ENCODE results near the gene TST. TPM values are rescaled to one million over a fixed set of nuclear protein-coding genes. Genes with fewer than 3 reads are reported as not detected.

Gene TST
- total and polyA plus RNA-seq, 2 experiments from 2014 or later: 17.2 to 44.5 TPM

- no peaks in the 10 kb centered on the region for H3K9me3 ChIP-seq (ENCODE audit: low read depth)
- in situ Hi-C loops (cut with MboI): no loop called here
- no peaks in the 10 kb centered on the region for H3F3A ChIP-seq (ENCODE audit: insufficient read depth)
- H3K9ac ChIP-seq: no peak overlapping the region
- WGBS, 2 experiments (ENCODE audit: low coverage in 1 of 2, low lambda C conversion rate in 2 of 2, missing lambda C conversion rate in 2 of 2): 93 to 94% methylated on average over 10 of the region's 10 CpGs
- no peaks in the 10 kb centered on the region; the same call in 1 of the 2 replicates for H3K36me3 ChIP-seq (ENCODE audit: low read depth)
- no peak overlapping the region for H3K4me2 ChIP-seq (ENCODE audit: unreplicated experiment)
- no peak overlapping the region for H2AFZ ChIP-seq
- TF ChIP-seq EZH2 (IDR thresholded peaks at IDR 0.05; ENCODE audit: insufficient read depth, poor library complexity, severe bottlenecking) (no peak), EZH2phosphoT487 (IDR thresholded peaks at IDR 0.05; ENCODE audit: insufficient read depth, low read depth) (no peak)
- H3K4me1 ChIP-seq (ENCODE audit: insufficient read depth): 0 out of 2 replicates have a peak, but pooled peaks cover under 1% of the 10 kb centered on the region
- no peaks in the 10 kb centered on the region for H3K9me2 ChIP-seq (ENCODE audit: insufficient read depth)
- no peak overlapping the region for H3K4me3 ChIP-seq
- no peak for DNase-seq
- no peak overlapping the region for H3K27ac ChIP-seq
- peaks cover 10% of the 10 kb centered on the region for H3K79me2 ChIP-seq (ENCODE audit: insufficient read depth)
- H4K20me1 ChIP-seq (ENCODE audit: insufficient read depth): no peaks in the 10 kb centered on the region; the same call in 1 of the 2 replicates
- no peaks in the 10 kb centered on the region for H3K27me3 ChIP-seq (replicated peaks; ENCODE audit: insufficient read depth)
Observed at GRCh38 chr22:37025500-37026070, 6.3 kb upstream of the TST start.

GRCh38 chr22:37024339-37025157, 5.3 kb upstream of the TST start:
- no peaks in the 10 kb centered on the region for H3K9me3 ChIP-seq (ENCODE audit: low read depth)
- no peak overlapping the region for H3K4me2 ChIP-seq (ENCODE audit: unreplicated experiment)
- no peaks in the 10 kb centered on the region for H3K9me2 ChIP-seq (ENCODE audit: insufficient read depth)
- no peaks in the 10 kb centered on the region; the same call in 1 of the 2 replicates for H4K20me1 ChIP-seq (ENCODE audit: insufficient read depth)
- H3K4me3 ChIP-seq: no peak overlapping the region
- in situ Hi-C loops (cut with MboI): no loop called here
- no peaks in the 10 kb centered on the region for H3K27me3 ChIP-seq (replicated peaks; ENCODE audit: insufficient read depth)
- H3K9ac ChIP-seq: no peak overlapping the region
- TF ChIP-seq EZH2phosphoT487 (IDR thresholded peaks at IDR 0.05; ENCODE audit: insufficient read depth, low read depth): no peak
- TF ChIP-seq EZH2 (IDR thresholded peaks at IDR 0.05; ENCODE audit: insufficient read depth, poor library complexity, severe bottlenecking): no peak
- peaks cover 15% of the 10 kb centered on the region for H3K79me2 ChIP-seq (ENCODE audit: insufficient read depth)
- H2AFZ ChIP-seq: no peak overlapping the region
- H3K27ac ChIP-seq: no peak overlapping the region
- H3K36me3 ChIP-seq (ENCODE audit: low read depth): no peaks in the 10 kb centered on the region; the same call in 1 of the 2 replicates
- no peaks in the 10 kb centered on the region for H3F3A ChIP-seq (ENCODE audit: insufficient read depth)
- WGBS, 2 experiments (ENCODE audit: low coverage in 1 of 2, low lambda C conversion rate in 2 of 2, missing lambda C conversion rate in 2 of 2): 98% methylated on average over 42 to 71 of the region's 71 CpGs
- 0 out of 2 replicates have a peak, but pooled peaks cover 5% of the 10 kb centered on the region for H3K4me1 ChIP-seq (ENCODE audit: insufficient read depth)
- no peak for DNase-seq

DNA sequence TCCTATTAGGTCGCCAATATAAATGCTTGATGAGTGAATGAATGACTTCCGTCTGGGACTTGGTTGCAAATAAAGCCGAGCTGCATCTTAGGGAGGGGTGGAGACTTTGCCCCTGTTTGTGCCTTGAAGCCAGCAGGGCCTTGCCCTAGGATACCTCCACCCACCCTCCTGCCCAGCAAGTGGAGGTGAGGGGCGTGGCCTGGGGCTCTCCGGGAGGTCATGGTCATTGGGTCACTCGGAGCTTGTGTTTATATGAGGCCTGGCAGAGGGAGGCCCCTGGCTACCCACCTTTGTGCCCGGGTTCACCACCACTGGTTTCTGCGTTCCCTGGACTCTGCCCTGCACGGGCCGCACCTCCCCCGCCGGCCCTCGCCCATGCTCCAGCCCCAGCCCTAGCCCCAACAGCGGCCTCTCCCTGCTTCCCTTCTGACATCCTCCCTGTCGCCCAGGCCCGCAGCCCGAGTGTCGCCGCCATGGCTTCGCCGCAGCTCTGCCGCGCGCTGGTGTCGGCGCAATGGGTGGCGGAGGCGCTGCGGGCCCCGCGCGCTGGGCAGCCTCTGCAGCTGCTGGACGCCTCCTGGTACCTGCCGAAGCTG, 4.6 kb upstream of the TST start:
- no peak overlapping the region for H3K4me2 ChIP-seq (ENCODE audit: unreplicated experiment)
- H3K4me3 ChIP-seq: no peak overlapping the region
- H2AFZ ChIP-seq: no peak overlapping the region
- in situ Hi-C loops (cut with MboI): no loop called here
- H4K20me1 ChIP-seq (ENCODE audit: insufficient read depth): no peaks in the 10 kb centered on the region; the same call in 1 of the 2 replicates
- 92 to 94% methylated on average over 28 to 34 of the region's 34 CpGs for WGBS, 2 experiments (ENCODE audit: low coverage in 1 of 2, low lambda C conversion rate in 2 of 2, missing lambda C conversion rate in 2 of 2)
- no peak for DNase-seq
- H3K9ac ChIP-seq: no peak overlapping the region
- H3K9me3 ChIP-seq (ENCODE audit: low read depth): no peaks in the 10 kb centered on the region
- H3F3A ChIP-seq (ENCODE audit: insufficient read depth): no peaks in the 10 kb centered on the region
- H3K4me1 ChIP-seq (ENCODE audit: insufficient read depth): 0 out of 2 replicates have a peak, but pooled peaks cover 5% of the 10 kb centered on the region
- H3K27me3 ChIP-seq (replicated peaks; ENCODE audit: insufficient read depth): no peaks in the 10 kb centered on the region
- H3K9me2 ChIP-seq (ENCODE audit: insufficient read depth): no peaks in the 10 kb centered on the region
- H3K79me2 ChIP-seq (ENCODE audit: insufficient read depth): peaks cover 15% of the 10 kb centered on the region
- H3K27ac ChIP-seq: no peak overlapping the region
- H3K36me3 ChIP-seq (ENCODE audit: low read depth): no peaks in the 10 kb centered on the region; the same call in 1 of the 2 replicates
- TF ChIP-seq EZH2 (IDR thresholded peaks at IDR 0.05; ENCODE audit: insufficient read depth, poor library complexity, severe bottlenecking): no peak
- TF ChIP-seq EZH2phosphoT487 (IDR thresholded peaks at IDR 0.05; ENCODE audit: insufficient read depth, low read depth): no peak
